AG10803 (cell line): Measurements from ENCODE around the gene RUNX3.

Experiments used
- DNase-seq: peaks from one replicate; pipeline ENCODE4 v3.0.0; 2010; ENCODE audit warnings: low read depth
- H3K4me3 ChIP-seq: 2 replicates; pipeline ENCODE4 v1.5.1; 2011; ENCODE audit warnings: mild to moderate bottlenecking, low read length, control low read depth
- TF ChIP-seq, protein P1 (sequence below): conservative IDR thresholded peaks from 2 replicates; pipeline ENCODE4 v1.5.1; 2011; ENCODE audit warnings: mild to moderate bottlenecking, low read length, control low read depth, inconsistent platforms

Gene RUNX3

DNA sequence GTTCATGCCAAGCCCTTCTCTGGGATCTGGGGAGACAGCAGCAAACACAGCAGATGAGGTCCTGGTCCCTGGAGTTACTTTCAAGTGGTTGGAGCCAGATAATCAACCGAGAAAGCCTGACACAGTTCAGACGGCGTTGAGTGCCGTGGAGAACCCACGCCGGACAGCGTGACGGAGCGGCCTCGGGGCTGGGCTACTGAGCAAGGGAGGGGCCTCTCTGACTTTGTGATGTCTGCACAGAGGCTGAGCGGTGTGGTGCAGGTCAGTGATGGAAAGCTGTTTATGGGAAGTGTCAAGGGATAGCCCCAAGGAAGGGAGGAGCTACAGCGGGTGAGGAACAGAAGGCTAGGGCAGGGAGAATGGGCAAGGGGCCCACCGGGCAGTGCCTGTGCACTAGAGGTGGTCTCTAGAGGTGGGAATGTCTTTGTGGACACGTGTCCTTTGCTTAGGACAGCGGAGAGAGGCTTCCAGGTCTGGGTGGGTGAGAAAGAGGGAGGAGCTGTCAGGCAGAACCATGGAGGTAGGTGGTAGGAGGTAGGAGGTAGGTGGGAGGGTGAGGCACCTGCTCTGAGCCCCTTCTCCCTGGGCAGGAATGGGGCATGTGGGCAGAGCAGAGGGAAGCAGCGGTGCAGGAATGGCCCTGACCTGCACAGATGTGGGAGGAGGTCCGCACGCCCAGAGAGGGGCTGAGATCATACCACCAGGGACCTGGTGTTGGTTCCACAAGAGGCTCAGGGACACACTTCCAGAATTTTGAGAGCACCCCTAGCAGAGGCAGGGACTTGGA, 62.8 kb downstream of the RUNX3 start:
- DNase-seq = no peak
- TF ChIP-seq, protein P1, sequence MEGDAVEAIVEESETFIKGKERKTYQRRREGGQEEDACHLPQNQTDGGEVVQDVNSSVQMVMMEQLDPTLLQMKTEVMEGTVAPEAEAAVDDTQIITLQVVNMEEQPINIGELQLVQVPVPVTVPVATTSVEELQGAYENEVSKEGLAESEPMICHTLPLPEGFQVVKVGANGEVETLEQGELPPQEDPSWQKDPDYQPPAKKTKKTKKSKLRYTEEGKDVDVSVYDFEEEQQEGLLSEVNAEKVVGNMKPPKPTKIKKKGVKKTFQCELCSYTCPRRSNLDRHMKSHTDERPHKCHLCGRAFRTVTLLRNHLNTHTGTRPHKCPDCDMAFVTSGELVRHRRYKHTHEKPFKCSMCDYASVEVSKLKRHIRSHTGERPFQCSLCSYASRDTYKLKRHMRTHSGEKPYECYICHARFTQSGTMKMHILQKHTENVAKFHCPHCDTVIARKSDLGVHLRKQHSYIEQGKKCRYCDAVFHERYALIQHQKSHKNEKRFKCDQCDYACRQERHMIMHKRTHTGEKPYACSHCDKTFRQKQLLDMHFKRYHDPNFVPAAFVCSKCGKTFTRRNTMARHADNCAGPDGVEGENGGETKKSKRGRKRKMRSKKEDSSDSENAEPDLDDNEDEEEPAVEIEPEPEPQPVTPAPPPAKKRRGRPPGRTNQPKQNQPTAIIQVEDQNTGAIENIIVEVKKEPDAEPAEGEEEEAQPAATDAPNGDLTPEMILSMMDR = no peak
- H3K4me3 ChIP-seq = no peak overlapping the region

DNA sequence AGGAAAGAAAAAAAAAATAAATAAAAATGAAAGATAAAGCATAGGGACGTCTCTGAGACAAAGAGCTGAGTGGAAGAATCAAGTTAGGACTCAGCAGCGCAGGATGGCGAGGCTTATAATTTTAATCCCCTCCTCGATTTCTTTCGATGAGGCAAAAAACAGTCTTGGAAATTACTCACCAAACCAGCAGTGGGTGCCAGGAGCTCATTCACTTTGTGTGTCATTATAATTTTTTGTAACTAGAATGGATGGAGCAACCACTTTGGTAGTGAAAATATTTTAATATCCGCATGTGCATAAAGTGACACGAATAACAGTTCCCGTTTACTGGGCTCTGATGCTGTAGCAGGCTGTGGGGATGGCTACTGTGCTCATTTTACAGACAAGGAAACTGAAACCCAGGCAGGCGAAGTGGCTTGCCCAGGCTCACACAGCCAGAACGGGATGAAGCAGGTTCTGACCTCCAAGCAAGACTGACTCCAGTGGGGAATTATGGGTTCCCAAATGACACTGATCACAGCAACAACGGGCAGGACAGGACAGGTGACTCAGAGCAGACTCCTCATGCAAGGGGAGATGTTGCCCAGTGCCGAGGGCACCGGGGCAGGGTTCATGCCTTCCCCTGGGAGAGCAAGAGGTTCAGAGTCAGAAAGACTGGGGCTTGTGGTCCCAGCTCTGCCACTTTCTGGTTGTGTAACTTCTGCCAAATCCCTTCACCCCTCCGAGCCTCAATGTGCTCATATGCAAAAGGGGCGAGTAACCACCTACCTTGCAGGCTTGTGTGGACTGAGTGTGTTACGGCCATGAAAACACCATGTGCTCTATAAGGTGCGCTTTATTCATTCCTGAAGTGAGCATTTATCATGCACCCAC, 63.6 kb downstream of the RUNX3 start:
- TF ChIP-seq, protein P1 = no peak
- no peak overlapping the region for H3K4me3 ChIP-seq
- no peak for DNase-seq

DNA sequence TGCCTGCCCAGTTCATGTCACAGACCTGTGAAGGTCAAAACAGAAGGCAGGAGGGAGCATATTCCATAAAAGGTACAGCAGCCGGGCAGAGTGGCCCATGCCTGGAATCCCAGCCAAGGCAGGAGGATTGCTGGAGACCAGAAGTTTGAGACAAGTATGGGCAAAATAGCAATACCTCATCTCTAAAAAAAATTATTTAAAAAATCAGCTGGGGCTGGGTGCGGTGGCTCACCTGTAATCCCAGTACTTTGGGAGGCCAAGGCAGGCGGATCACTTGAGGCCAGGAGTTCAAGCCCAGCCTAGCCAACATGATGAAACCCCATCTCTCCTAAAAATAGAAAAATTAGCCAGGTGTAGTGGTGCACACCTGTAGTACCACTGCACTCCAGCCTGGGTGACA, 64.5 kb downstream of the RUNX3 start:
- H3K4me3 ChIP-seq = no peak overlapping the region
- DNase-seq = no peak
- TF ChIP-seq, protein P1 = no peak

DNA sequence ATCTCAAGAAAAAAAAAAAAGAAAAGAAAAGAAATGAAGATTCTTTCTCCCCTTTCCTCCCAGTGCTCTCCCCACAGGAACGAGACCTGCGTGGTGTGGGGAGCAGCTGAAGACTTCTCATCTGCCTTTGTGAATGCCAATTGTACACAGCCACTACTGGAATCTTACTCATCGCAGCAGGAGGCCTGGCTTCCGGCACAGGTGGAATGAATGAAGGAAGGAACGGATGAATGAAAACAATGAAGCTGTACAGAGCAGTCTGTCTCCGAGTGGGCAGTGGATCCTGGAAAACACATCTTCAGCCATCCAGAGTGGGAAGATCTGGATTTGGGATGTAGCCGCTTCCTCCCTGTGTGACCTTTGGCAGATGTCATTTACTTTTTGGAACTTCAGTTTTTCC, 64.9 kb downstream of the RUNX3 start:
- TF ChIP-seq, protein P1 = no peak
- H3K4me3 ChIP-seq = no peak overlapping the region
- no peak for DNase-seq

DNA sequence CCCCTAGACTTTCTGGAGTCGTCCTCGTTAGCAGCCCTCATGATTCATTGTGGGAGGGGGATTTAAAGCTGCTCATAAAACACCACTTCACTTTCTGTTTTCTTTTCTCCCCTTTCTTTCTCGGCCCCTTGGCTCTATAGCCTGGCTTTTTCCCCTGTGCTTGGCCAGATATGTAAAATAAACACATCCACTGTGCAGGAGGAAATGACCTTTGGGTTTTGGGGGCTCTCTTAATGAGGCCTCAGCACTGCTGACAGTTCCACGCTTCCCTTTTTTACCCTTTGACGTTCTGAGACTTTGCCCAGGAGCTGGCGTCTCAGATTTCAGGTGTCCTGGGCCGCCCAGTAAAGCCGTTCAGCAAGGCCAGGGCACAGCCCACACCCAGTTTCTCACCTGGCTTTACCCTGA, 65.7 kb downstream of the RUNX3 start:
- no peak overlapping the region for H3K4me3 ChIP-seq
- TF ChIP-seq, protein P1 = no peak
- DNase-seq = no peak

DNA sequence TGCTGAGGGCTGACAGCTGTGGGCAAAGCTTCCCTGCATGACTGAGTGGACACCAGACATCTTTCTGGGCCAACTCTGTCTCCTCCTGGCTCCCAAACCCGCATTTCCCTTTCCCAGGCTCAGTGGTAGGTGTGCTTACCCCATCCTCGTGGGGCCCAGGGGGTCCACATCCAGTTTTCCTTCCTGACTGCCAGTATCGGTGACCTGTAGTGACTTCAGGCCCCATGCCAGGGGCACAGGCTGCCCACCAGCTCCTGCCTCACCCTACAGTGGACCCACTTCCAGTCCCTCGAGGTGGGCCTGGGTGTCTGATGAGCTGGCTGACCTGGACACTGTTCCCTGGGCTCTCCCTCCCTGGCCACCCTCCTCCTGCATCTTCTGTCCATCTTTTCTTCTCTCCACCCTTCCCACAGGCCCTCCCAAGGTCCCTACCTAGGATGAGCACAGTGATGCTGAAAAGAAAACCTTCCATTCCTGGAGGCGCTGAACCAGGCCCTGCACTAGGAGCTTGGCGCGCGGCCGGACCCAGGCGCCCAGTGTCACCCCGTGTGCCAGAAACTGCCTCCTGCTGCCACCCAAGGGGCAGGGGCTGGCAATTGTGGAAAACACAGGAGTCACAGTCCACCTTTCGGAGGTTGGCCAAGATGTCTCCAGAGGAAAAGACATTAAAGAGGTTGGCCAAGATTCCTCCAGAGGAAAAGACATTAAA, 67.1 kb downstream of the RUNX3 start:
- DNase-seq = no peak
- TF ChIP-seq, protein P1 = no peak
- H3K4me3 ChIP-seq = no peak overlapping the region
